ENCODE results near the gene GEMIN4.

GRCh38 chr17:746181-746580 is 5.9 kb downstream of the GEMIN4 start:
- TF ChIP-seq CTCF (IDR thresholded peaks at IDR 0.05) (no peak), POLR2A (IDR thresholded peaks at IDR 0.05) (no peak)

All from Peyer's patch (tissue), 4 donors.